Omental fat pad (tissue), 4 donors: ENCODE results near the gene KCNG4. TPM values are rescaled to one million over a fixed set of nuclear protein-coding genes. Genes with fewer than 3 reads are reported as not detected.

ENCODE experiments used
- ATAC-seq: fragments of 150-250 bp; one replicate; pipeline ENCODE4 v1.9.1; 2016; ENCODE audit warnings: mild to moderate bottlenecking, moderate library complexity; ENCODE audit not compliant: low FRiP score
- DNase-seq: peaks from one replicate; pipeline ENCODE4 v3.0.0-alpha.2; 2019; ENCODE audit warnings: low spot score
- CTCF ChIP-seq, 3 donors: fragments of 450-650 bp; IDR thresholded peaks; one replicate each; pipeline ENCODE4 v1.5.1; 2016 to 2017; ENCODE audit warnings: antibody characterized with exemption in 3 of 3, mild to moderate bottlenecking in 3 of 3, moderate library complexity in 2 of 3
- total RNA-seq, 4 donors: library from RNA; depleted of rRNA; stranded (reverse); fragments of >200 nt; gene quantifications; one replicate each; pipeline ENCODE4 v1.1.0, GENCODE V29; 2016

Gene KCNG4
- total RNA-seq, 4 donors from 2014 or later: not detected

GRCh38 chr16:84186685-84187437, 53.0 kb downstream of the KCNG4 start, which contains the start of gene TAF1C:
Gene TAF1C (minus strand): TSS chr16:84187057. CDS start chr16:84184988, 2,069 bp downstream.
- peak; percentile 89 for ATAC-seq
- peak; percentile 90 for DNase-seq
- TF ChIP-seq CTCF (IDR thresholded peaks at IDR 0.05): peak in 2 of 3 donors; percentile 47 to 63

GRCh38 chr16:84184775-84185174, 55.0 kb downstream of the KCNG4 start:
- DNase-seq: no peak
- TF ChIP-seq CTCF (IDR thresholded peaks at IDR 0.05): no peak
- ATAC-seq: no peak

GRCh38 chr16:84183911-84184591, 55.8 kb downstream of the KCNG4 start:
- no peak for DNase-seq
- no peak for ATAC-seq
- no peak for TF ChIP-seq CTCF (IDR thresholded peaks at IDR 0.05)

GRCh38 chr16:84183572-84183875, 56.3 kb downstream of the KCNG4 start:
- DNase-seq (no peak), ATAC-seq (no peak)
- no peak for TF ChIP-seq CTCF (IDR thresholded peaks at IDR 0.05)

- ATAC-seq (no peak), DNase-seq (no peak)
- TF ChIP-seq CTCF (IDR thresholded peaks at IDR 0.05): no peak
Observed at GRCh38 chr16:84182680-84183571, 56.9 kb downstream of the KCNG4 start.

- DNase-seq: no peak
- no peak for ATAC-seq
- TF ChIP-seq CTCF (IDR thresholded peaks at IDR 0.05): no peak
Observed at GRCh38 chr16:84182104-84182503, 57.7 kb downstream of the KCNG4 start.
